Measurements from ENCODE around the gene TMEM132A.

DNA sequence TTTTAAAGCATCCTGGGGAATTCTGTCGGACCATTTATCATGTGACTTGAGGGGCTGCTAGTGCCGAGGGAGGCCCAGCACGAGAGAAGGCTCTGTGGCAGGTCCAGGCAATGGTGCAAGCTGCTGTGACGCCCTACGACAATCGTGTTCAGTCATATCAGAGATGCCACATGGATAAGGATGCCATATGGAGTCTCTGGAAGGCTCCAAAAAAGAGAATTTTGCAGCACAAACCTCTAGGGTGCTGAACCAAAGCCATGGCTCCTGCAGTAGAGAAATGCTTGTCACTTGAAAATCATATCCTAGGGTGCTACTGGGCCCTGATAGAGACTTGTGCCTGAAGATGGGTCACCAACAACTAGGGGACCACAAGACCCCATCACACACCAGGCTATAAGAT is 40.5 kb downstream of the TMEM132A start:
- TF ChIP-seq FOSL2 (IDR thresholded peaks at IDR 0.05; ENCODE audit: borderline replicate concordance, low read depth) = no peak
- no peak for TF ChIP-seq EP300 (IDR thresholded peaks at IDR 0.05; ENCODE audit: borderline replicate concordance in 1 of 2, low read depth in 1 of 2, low read length in 1 of 2)
